H1 (cell line): Measurements from ENCODE around the gene COMMD1. TPM values are rescaled to one million over a fixed set of nuclear protein-coding genes. Genes with fewer than 3 reads are reported as not detected.

Source experiments
- CTCF ChIA-PET: fragments of 300-600 bp; sonication (Branson Sonifier 250); formaldehyde crosslinking; loops from one replicate; lab custom pipeline; 2021; ENCODE audit not compliant: partially characterized antibody; lab: Charles Lee
- POLR2A ChIA-PET: fragments of 300-600 bp; sonication (Branson Sonifier 250); formaldehyde crosslinking; loops from one replicate; lab custom pipeline; 2021; ENCODE audit warnings: inconsistent platforms; ENCODE audit not compliant: partially characterized antibody; lab: Charles Lee
- DNase-seq, 2 experiments: peaks; one replicate each; pipeline versions ENCODE4 v3.0.0 to v3.0.0-alpha.2; 2010 to 2022; ENCODE audit warnings: low spot score in 2 of 2, low read depth in 1 of 2, mixed read lengths in 1 of 2
- FAIRE-seq: peaks from 2 replicates; lab custom pipeline; 2011; peaks lifted over from hg19 to GRCh38; lab: Jason Lieb, UNC
- H2AFZ ChIP-seq: 2 replicates; pipeline ENCODE4 v1.8.1; 2012; ENCODE audit warnings: low read length, inconsistent platforms
- H2AK5ac ChIP-seq: 2 replicates; pipeline ENCODE4 v1.6.1; 2013; ENCODE audit warnings: low read depth, low read length
- H2BK120ac ChIP-seq: replicated peaks from 2 replicates; pipeline ENCODE3; 2013; ENCODE audit warnings: low read depth, low read length, inconsistent platforms
- H2BK12ac ChIP-seq: 2 replicates; pipeline ENCODE4 v1.6.1; 2013; ENCODE audit warnings: low read depth, low read length
- H2BK15ac ChIP-seq: 2 replicates; pipeline ENCODE4 v1.6.1; 2013; ENCODE audit warnings: low read length
- H2BK20ac ChIP-seq: 2 replicates; pipeline ENCODE4 v1.6.1; 2013; ENCODE audit warnings: low read length
- H2BK5ac ChIP-seq: 2 replicates; pipeline ENCODE4 v1.6.1; 2013; ENCODE audit warnings: low read depth, low read length
- H3K14ac ChIP-seq: 2 replicates; pipeline ENCODE4 v1.6.1; 2013; ENCODE audit warnings: inconsistent platforms; ENCODE audit not compliant: insufficient read length
- H3K18ac ChIP-seq: 2 replicates; pipeline ENCODE4 v1.6.1; 2013; ENCODE audit warnings: low read length; ENCODE audit errors: extremely low read depth
- H3K23ac ChIP-seq: 2 replicates; pipeline ENCODE4 v1.6.1; 2013; ENCODE audit warnings: inconsistent platforms; ENCODE audit not compliant: insufficient read length
- H3K23me2 ChIP-seq: 2 replicates; pipeline ENCODE4 v1.6.1; 2013; ENCODE audit warnings: low read depth, low read length
- H3K27ac ChIP-seq: 2 replicates; pipeline ENCODE4 v1.6.1; 2011; ENCODE audit warnings: low read depth, low read length, inconsistent platforms
- H3K27me3 ChIP-seq, 4 experiments: replicated peaks in 1 of 4; 1 replicate in 1 of 4; 2 replicates in 3 of 4; pipeline versions ENCODE4 v1.6.1 to v1.8.1; 2011 to 2013; ENCODE audit warnings: low read length in 3 of 4, mild to moderate bottlenecking in 3 of 4, inconsistent platforms in 2 of 4, mixed read lengths in 2 of 4, moderate library complexity in 1 of 4; ENCODE audit not compliant: control insufficient read depth in 3 of 4, insufficient read depth in 3 of 4; ENCODE audit errors: extremely low read depth in 1 of 4
- H3K36me3 ChIP-seq, 4 experiments: 2 replicates each; pipeline versions ENCODE4 v1.6.1 to v1.8.1; 2011 to 2013; ENCODE audit warnings: mild to moderate bottlenecking in 4 of 4, low read length in 3 of 4, moderate library complexity in 2 of 4, control low read depth in 1 of 4, inconsistent platforms in 1 of 4; ENCODE audit not compliant: insufficient read depth in 4 of 4, control insufficient read depth in 2 of 4
- H3K4ac ChIP-seq: replicated peaks from 2 replicates; pipeline ENCODE3; 2013; ENCODE audit warnings: low read length, low read depth, mixed read lengths, inconsistent platforms; ENCODE audit not compliant: insufficient read length
- H3K4me1 ChIP-seq, 4 experiments: replicated peaks in 1 of 4; 1 replicate in 1 of 4; 2 replicates in 3 of 4; pipeline versions ENCODE4 v1.6.1 to v1.8.1; 2011 to 2013; ENCODE audit warnings: low read length in 3 of 4, inconsistent platforms in 2 of 4, mixed read lengths in 1 of 4; ENCODE audit not compliant: insufficient read depth in 4 of 4, control insufficient read depth in 3 of 4
- H3K4me2 ChIP-seq, 2 experiments: 2 replicates each; pipeline versions ENCODE4 v1.6.1 to v1.8.1; 2011 to 2013; ENCODE audit warnings: low read depth in 2 of 2, low read length in 2 of 2, control low read depth in 1 of 2, inconsistent platforms in 1 of 2, mild to moderate bottlenecking in 1 of 2; ENCODE audit not compliant: insufficient read depth in 1 of 2
- H3K4me3 ChIP-seq, 4 experiments: fragments of 200-600, 300-600 bp in 1 of 4; sonication (generic), shearing (Covaris generic), sonication (Bioruptor Twin) in 1 of 4; 2 replicates each; pipeline versions ENCODE4 v1.5.1 to v1.8.1; 2011 to 2016; ENCODE audit warnings: low read length in 4 of 4, low read depth in 3 of 4, control low read depth in 2 of 4, inconsistent platforms in 2 of 4, mild to moderate bottlenecking in 2 of 4, mixed read lengths in 1 of 4, moderate library complexity in 1 of 4; ENCODE audit not compliant: insufficient read depth in 2 of 4; ENCODE audit errors: extremely low read depth in 1 of 4
- H3K56ac ChIP-seq: replicated peaks from 2 replicates; pipeline ENCODE3; 2013; ENCODE audit warnings: low read depth, mild to moderate bottlenecking, mixed read lengths, low read length, inconsistent platforms; ENCODE audit not compliant: insufficient read length
- H3K79me1 ChIP-seq: 2 replicates; pipeline ENCODE4 v1.6.1; 2013; ENCODE audit warnings: low read depth, low read length, control low read depth
- H3K79me2 ChIP-seq, 2 experiments: 2 replicates each; pipeline versions ENCODE4 v1.6.1 to v1.8.1; 2012 to 2013; ENCODE audit warnings: low read length in 2 of 2, mild to moderate bottlenecking in 2 of 2, inconsistent platforms in 1 of 2; ENCODE audit not compliant: insufficient read depth in 2 of 2, control insufficient read depth in 1 of 2
- H3K9ac ChIP-seq, 4 experiments: replicated peaks in 1 of 4; 1 replicate in 1 of 4; 2 replicates in 3 of 4; pipeline versions ENCODE4 v1.6.1 to v1.8.1; 2011 to 2013; ENCODE audit warnings: low read depth in 3 of 4, low read length in 3 of 4, control low read depth in 2 of 4, mild to moderate bottlenecking in 2 of 4, moderate library complexity in 2 of 4, inconsistent platforms in 1 of 4; ENCODE audit errors: extremely low read depth in 1 of 4
- H3K9me3 ChIP-seq, 2 experiments: 2 replicates each; pipeline versions ENCODE4 v1.6.1 to v1.8.1; 2012 to 2013; ENCODE audit warnings: mild to moderate bottlenecking in 2 of 2, moderate library complexity in 2 of 2, control low read depth in 1 of 2, inconsistent platforms in 1 of 2, low read depth in 1 of 2, low read length in 1 of 2, mixed read lengths in 1 of 2; ENCODE audit not compliant: insufficient read depth in 2 of 2
- H4K20me1 ChIP-seq, 2 experiments: replicated peaks in 1 of 2; 2 replicates each; pipeline versions ENCODE3 to v1.8.1; 2011 to 2013; ENCODE audit warnings: inconsistent platforms in 2 of 2, low read length in 2 of 2, mild to moderate bottlenecking in 1 of 2; ENCODE audit not compliant: insufficient read depth in 2 of 2, control insufficient read depth in 1 of 2
- H4K5ac ChIP-seq: 2 replicates; pipeline ENCODE4 v1.6.1; 2013; ENCODE audit warnings: low read length, low read depth, mixed read lengths, inconsistent platforms; ENCODE audit not compliant: insufficient read length
- H4K8ac ChIP-seq: 2 replicates; pipeline ENCODE4 v1.8.0; 2013; ENCODE audit warnings: mild to moderate bottlenecking, moderate library complexity, low read length, inconsistent platforms; ENCODE audit not compliant: insufficient read depth; ENCODE audit errors: extremely low read depth
- H4K91ac ChIP-seq: replicated peaks from 2 replicates; pipeline ENCODE3; 2013; ENCODE audit warnings: low read length, mixed read lengths, inconsistent platforms; ENCODE audit not compliant: insufficient read length
- ATF2 ChIP-seq: IDR thresholded peaks from 2 replicates; pipeline ENCODE4 v1.6.1; 2012; ENCODE audit warnings: low read length, inconsistent platforms
- BRCA1 ChIP-seq: IDR thresholded peaks from 2 replicates; pipeline ENCODE4 v1.6.1; 2012; ENCODE audit warnings: low read depth, low read length, improper control_type of control experiment
- EP300 ChIP-seq, 2 experiments: IDR thresholded peaks; 1 replicate in 1 of 2; 2 replicates in 1 of 2; pipeline ENCODE4 v1.6.1; 2011 to 2012; ENCODE audit warnings: low read depth in 2 of 2, low read length in 2 of 2, mild to moderate bottlenecking in 2 of 2, borderline replicate concordance in 1 of 2, inconsistent platforms in 1 of 2, moderate library complexity in 1 of 2
- JUND ChIP-seq: IDR thresholded peaks from 2 replicates; pipeline ENCODE4 v1.6.1; 2011; ENCODE audit warnings: mild to moderate bottlenecking, improper control_type of control experiment, low read length
- KDM1A ChIP-seq: fragments of 200-600, 300-600 bp; sonication (generic); IDR thresholded peaks from 2 replicates; pipeline ENCODE4 v1.7.1; 2016; ENCODE audit warnings: mild to moderate bottlenecking, low read length, borderline replicate concordance
- NRF1 ChIP-seq: IDR thresholded peaks from 2 replicates; pipeline ENCODE4 v1.6.1; 2011; ENCODE audit warnings: mild to moderate bottlenecking, low read depth, low read length, improper control_type of control experiment
- WGBS, 2 experiments: shearing (Covaris generic) in 1 of 2; methylation state at CpG; one replicate each; pipeline versions ENCODE4 v1.1.6 to v1.1.7; 2013 to 2015; ENCODE audit warnings: low lambda C conversion rate in 2 of 2, mixed read lengths in 2 of 2, inconsistent platforms in 1 of 2, low coverage in 1 of 2, missing lambda C conversion rate in 1 of 2; ENCODE audit not compliant: insufficient replicate concordance in 2 of 2, insufficient coverage in 1 of 2, insufficient read length in 1 of 2; ENCODE audit errors: extremely low coverage in 1 of 2, missing lambda C conversion rate in 1 of 2; 5-methylcytosine and 5-hydroxymethylcytosine counted together
- polyA plus RNA-seq, 7 experiments: library from polyadenylated mRNA; depleted of rRNA in 3 of 7; stranded (reverse) in 5 of 7; unstranded in 2 of 7; fragments of >200 nt in 5 of 7; fragments of 200-250 nt in 2 of 7; gene quantifications; 1 replicate in 5 of 7; 2 replicates in 1 of 7; 4 replicates in 1 of 7; pipeline versions ENCODE4 v1.2.1 to v1.2.3, GENCODE V29; 2011 to 2013; ENCODE audit warnings: missing spikeins in 2 of 7, mixed read lengths in 2 of 7
- total RNA-seq: library from RNA; stranded (reverse); fragmentation: NEBNext Ultra II Directional; extraction: Animal tissue kit (Norgen Biotek cat#: 25700); gene quantifications from 2 replicates; pipeline ENCODE4 v1.2.1, GENCODE V29; 2021

Gene COMMD1
- total and polyA plus RNA-seq, 2 of the 8 experiments (the other 6 are each of a cell fraction or from before 2014, with no cell fraction given) = 23.5 to 28.3 TPM

DNA sequence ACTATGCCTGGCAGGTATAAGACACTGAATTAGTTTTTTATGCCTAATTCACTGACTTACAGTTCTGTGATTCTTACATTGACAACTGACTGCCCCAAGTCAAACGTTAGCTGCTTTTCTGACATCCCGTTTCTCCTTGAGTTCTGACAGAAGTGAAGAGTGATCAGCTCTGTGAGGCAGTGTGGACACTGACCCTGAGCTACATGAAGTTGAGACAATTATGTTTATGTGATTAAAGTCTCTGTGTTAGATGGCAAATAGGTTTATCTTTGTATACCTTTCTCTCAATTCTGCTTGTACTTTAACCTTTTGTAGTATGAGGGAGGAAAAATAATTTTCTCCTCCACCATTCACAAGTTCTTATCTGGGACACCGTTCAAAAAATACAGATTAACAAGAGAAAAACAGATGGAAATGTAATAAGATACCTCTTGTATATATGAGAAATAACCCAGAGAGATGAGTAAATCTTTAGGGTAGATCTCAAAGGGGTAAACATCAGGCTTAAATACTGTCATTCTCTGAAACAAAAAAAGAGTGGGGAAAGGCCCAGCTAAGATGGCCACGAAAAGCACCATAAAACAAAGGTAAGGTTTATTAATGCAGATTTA is 205.0 kb downstream of the COMMD1 start:
- DNase-seq (no peak), FAIRE-seq (no peak)
- WGBS, 2 experiments = 73% methylated on average over 4 of the region's 4 CpGs; no CpG with 5 or more reads in 1 of the 2 experiments
- H4K91ac ChIP-seq = no peak overlapping the region
- H4K8ac ChIP-seq = no peak overlapping the region
- H3K79me1 ChIP-seq = no peaks in the 10 kb centered on the region
- no peak overlapping the region for H2AK5ac ChIP-seq
- H3K4me2 ChIP-seq = no peak overlapping the region
- H2BK20ac ChIP-seq = peak overlapping the region; percentile 44; the same call in 1 of the 2 replicates
- H2BK5ac ChIP-seq = no peak overlapping the region
- no peak overlapping the region; the same call in 1 of the 2 replicates for H2BK12ac ChIP-seq
- H3K36me3 ChIP-seq = no peaks in the 10 kb centered on the region
- no peak overlapping the region for H3K4ac ChIP-seq
- no peak overlapping the region for H3K4me3 ChIP-seq
- H3K14ac ChIP-seq = no peak overlapping the region
- no peak overlapping the region for H2AFZ ChIP-seq
- no peak overlapping the region for H3K9ac ChIP-seq
- H3K56ac ChIP-seq = no peak overlapping the region
- 0 out of 2 replicates have a peak overlapping the region, but pooled peaks have one; percentile 65 for H2BK15ac ChIP-seq
- no peaks in the 10 kb centered on the region for H3K23me2 ChIP-seq
- ChIA-PET CTCF (interaction anchor here (0.6 kb wide), 1 partner anchor 76 kb away, joined by 3 read pairs; no protein-coding TSS in a partner anchor), POLR2A (no interaction called here)
- no peaks in the 10 kb centered on the region for H3K9me3 ChIP-seq
- H3K79me2 ChIP-seq = no peaks in the 10 kb centered on the region
- no peak overlapping the region for H3K27ac ChIP-seq
- TF ChIP-seq KDM1A = no peak
- no peak for TF ChIP-seq NRF1
- no peak for TF ChIP-seq JUND
- no peak for TF ChIP-seq EP300 (IDR thresholded peaks at IDR 0.05; ENCODE audit: borderline replicate concordance in 1 of 2, low read depth in 2 of 2, low read length in 2 of 2)
- no peak for TF ChIP-seq ATF2
- TF ChIP-seq BRCA1 = no peak
- H3K18ac ChIP-seq = no peak overlapping the region
- H3K4me1 ChIP-seq = peaks cover 0 to 20% (median 6%) of the 10 kb centered on the region in 4 experiments; a peak in 3 of 7 replicates
- no peak overlapping the region for H2BK120ac ChIP-seq
- no peak overlapping the region for H4K5ac ChIP-seq
- no peaks in the 10 kb centered on the region for H4K20me1 ChIP-seq
- H3K23ac ChIP-seq = no peak overlapping the region
- H3K27me3 ChIP-seq = no peaks in the 10 kb centered on the region
